Erythroblast (primary cell): ENCODE measurements around the gene HMGB4.

ENCODE experiments used
- GATA1 ChIP-seq: IDR thresholded peaks from 2 replicates; pipeline ENCODE4 v1.6.1; 2011; ENCODE audit warnings: low read depth, mild to moderate bottlenecking, control low read depth, low read length, moderate library complexity
- POLR2A ChIP-seq: IDR thresholded peaks from 2 replicates; pipeline ENCODE4 v1.6.1; 2011; ENCODE audit warnings: mild to moderate bottlenecking, low read length

DNA sequence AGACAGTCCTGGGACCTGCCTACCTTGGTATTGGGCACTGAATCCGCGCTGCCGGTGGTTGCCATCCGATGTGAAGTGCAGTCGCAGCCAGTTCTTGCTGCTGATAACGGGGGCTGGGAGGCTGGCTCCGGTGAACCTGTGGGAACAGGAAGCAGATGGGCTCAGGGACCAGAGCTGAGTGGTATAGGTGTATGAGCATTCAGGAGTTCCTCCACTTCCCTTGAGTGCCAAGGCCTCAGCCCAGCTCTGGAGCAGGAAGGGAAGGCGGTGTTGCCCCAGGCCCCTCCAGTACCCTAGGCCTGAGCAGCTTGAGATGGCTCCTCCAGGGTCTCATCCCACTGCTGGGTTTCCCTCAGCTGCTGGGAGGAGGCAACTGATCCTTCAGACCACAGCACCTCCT lies 17.0 kb upstream of the HMGB4 start:
- TF ChIP-seq POLR2A (no peak), GATA1 (no peak)
